Ishikawa (cell line): ENCODE measurements around the gene PHLDA2.

Experiments used
- CEBPB ChIP-seq: IDR thresholded peaks from 2 replicates; pipeline ENCODE4 v1.6.1; 2012
- CREB1 ChIP-seq: IDR thresholded peaks from 2 replicates; pipeline ENCODE4 v1.6.1; 2012; ENCODE audit warnings: low read depth
- EGR1 ChIP-seq: IDR thresholded peaks from 2 replicates; pipeline ENCODE4 v1.6.1; 2012
- EP300 ChIP-seq: IDR thresholded peaks from 2 replicates; pipeline ENCODE4 v1.6.1; 2012; ENCODE audit warnings: borderline replicate concordance
- FOXM1 ChIP-seq: IDR thresholded peaks from 2 replicates; pipeline ENCODE4 v1.6.1; 2012; ENCODE audit warnings: low read depth, borderline replicate concordance
- MAX ChIP-seq: IDR thresholded peaks from 2 replicates; pipeline ENCODE4 v1.6.1; 2012
- NFIC ChIP-seq: IDR thresholded peaks from 2 replicates; pipeline ENCODE4 v1.6.1; 2012
- RAD21 ChIP-seq: IDR thresholded peaks from 2 replicates; pipeline ENCODE4 v1.6.1; 2012; ENCODE audit warnings: low read depth
- REST ChIP-seq: IDR thresholded peaks from 2 replicates; pipeline ENCODE4 v1.6.1; 2012; ENCODE audit warnings: low read depth, mild to moderate bottlenecking
- TAF1 ChIP-seq: IDR thresholded peaks from 2 replicates; pipeline ENCODE4 v1.6.1; 2012; ENCODE audit warnings: low read depth, mild to moderate bottlenecking
- TCF12 ChIP-seq: IDR thresholded peaks from 2 replicates; pipeline ENCODE4 v1.6.1; 2012; ENCODE audit warnings: low read depth
- TEAD4 ChIP-seq: IDR thresholded peaks from 2 replicates; pipeline ENCODE4 v1.6.1; 2012
- USF1 ChIP-seq: IDR thresholded peaks from 2 replicates; pipeline ENCODE4 v1.6.1; 2012
- YY1 ChIP-seq: IDR thresholded peaks from 2 replicates; pipeline ENCODE4 v1.6.1; 2012; ENCODE audit warnings: low read depth
- ZBTB7A ChIP-seq: IDR thresholded peaks from 2 replicates; pipeline ENCODE4 v1.6.1; 2012; ENCODE audit warnings: low read depth

PHLDA2 gene

GRCh38 chr11:2921261-2921660, 8.0 kb downstream of the PHLDA2 start:
- TF ChIP-seq ZBTB7A (no peak), RAD21 (no peak), TEAD4 (no peak), MAX (no peak), REST (no peak), NFIC (no peak)

- no peak for TF ChIP-seq FOXM1
- no peak for TF ChIP-seq TCF12
- no peak for TF ChIP-seq RAD21
- no peak for TF ChIP-seq CEBPB
- TF ChIP-seq MAX = no peak
- no peak for TF ChIP-seq EGR1
- TF ChIP-seq TEAD4 = no peak
- no peak for TF ChIP-seq REST
- no peak for TF ChIP-seq YY1
- TF ChIP-seq ZBTB7A = no peak
- no peak for TF ChIP-seq TAF1
- no peak for TF ChIP-seq NFIC
- no peak for TF ChIP-seq USF1
These were observed 8.9 kb downstream of the PHLDA2 start for GRCh38 chr11:2920343-2920742.

- TF ChIP-seq ZBTB7A (no peak), CREB1 (no peak), MAX (no peak), CEBPB (no peak), TAF1 (no peak), EGR1 (no peak), TEAD4 (no peak), TCF12 (no peak)
These were observed 9.4 kb downstream of the PHLDA2 start for GRCh38 chr11:2919837-2920236.

- no peak for TF ChIP-seq CREB1
- no peak for TF ChIP-seq TEAD4
- TF ChIP-seq EP300 = no peak
- TF ChIP-seq ZBTB7A = no peak
- TF ChIP-seq CEBPB = no peak
These were observed 10.0 kb downstream of the PHLDA2 start for GRCh38 chr11:2919188-2919587.

- TF ChIP-seq REST (no peak), USF1 (no peak)
These were observed 11.3 kb downstream of the PHLDA2 start for GRCh38 chr11:2917842-2918490.
